DMS153 treated with DMSO at 0.1 percent for 48 hours (cell line): ENCODE data around the gene SPRR2B.
"Not testable (repeated sequence)": the region's sequence is repeated elsewhere in the genome, so short reads cannot be mapped to it uniquely, and the experiment has no call there.

Experiments
- DNase-seq: peaks from one replicate; lab custom pipeline; 2025; ENCODE audit not compliant: unreplicated experiment; lab: John Stamatoyannopoulos, UW

SPRR2B gene

DNA sequence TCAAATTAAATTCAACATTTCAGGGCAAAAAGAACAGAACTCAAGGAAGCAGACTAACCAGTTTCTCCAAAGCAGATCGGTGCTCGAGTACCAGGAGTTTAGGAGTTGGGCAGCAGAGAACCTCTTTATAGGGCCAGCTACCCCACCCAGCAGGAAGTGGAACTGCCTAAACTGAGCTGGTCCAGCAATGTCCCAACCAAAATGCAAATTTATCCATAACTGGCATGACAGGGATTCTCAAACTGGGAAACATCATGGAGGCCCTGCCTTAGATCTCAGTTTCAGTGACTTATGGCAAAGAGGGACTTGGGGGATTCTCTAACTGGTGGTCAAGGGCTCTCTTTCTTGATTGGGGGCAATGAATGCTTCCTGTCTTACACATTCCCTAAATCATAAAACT lies at the start of gene SPRR2B:
SPRR2B (minus strand) TSS at position 101 of the 400 bp plus-strand sequence. CDS start 772 bp downstream, outside the sequence.
- DNase-seq, result no peak

DNA sequence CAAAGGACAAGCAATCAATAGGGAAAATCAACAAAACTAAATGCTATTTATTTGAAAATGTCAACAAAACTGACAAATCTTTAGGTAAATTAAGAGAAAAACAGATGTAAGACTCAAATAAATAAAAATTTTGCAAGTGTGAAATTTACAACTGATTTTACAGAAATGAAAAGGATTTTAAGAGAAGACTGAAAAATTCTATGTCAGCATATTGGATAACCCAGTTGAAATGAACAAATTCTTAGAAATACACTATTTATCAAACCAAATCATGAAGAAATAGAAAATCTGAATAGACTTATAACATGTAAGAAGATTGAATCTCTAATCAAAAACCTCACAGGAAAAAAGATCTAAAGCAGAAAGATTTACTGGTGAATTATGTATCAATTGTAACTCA lies 49.5 kb upstream of the SPRR2B start:
- DNase-seq, result no peak

DNA sequence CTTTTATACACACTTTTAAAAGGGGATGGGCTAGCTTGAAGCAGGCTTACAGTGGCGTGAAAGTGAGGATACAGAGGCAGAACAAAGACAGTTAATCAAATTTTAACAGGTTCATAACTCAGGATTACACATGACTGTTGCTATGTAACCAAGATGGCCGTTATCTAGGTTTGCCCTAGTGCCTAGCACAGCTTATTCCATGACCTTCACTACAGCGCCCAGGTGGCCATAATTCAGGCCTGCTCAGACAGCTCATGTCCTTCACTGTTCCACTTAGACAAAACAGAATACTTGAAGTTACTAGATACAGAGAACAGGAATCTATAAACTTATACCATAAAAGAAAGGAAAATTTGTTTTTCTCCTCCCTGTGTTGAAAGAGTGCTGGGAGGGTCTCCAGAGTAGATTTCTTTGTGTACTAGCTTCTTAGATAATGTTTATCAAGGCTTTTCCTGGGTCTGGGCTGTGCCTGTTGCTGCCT lies 48.1 kb upstream of the SPRR2B start:
- no peak for DNase-seq

DNA sequence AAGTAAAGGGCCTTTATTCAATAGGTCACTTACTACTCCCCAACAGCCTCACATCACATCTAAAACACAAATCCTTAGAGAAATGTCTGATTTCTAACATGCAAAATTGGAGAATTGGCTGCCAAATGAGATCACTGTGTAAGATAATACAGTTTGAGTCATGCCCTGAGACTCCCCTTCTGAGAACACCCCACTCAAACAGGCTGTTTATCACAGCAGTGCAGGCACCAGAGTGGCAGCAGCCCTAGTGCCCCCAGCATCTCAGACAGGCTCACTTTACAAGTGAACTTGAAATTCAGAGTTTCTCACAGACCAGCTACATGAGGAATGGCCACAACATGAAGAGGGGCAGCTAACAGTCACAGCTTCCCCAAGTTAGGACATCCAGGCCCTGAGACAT lies 43.9 kb upstream of the SPRR2B start:
- DNase-seq, result not testable (repeated sequence)

DNA sequence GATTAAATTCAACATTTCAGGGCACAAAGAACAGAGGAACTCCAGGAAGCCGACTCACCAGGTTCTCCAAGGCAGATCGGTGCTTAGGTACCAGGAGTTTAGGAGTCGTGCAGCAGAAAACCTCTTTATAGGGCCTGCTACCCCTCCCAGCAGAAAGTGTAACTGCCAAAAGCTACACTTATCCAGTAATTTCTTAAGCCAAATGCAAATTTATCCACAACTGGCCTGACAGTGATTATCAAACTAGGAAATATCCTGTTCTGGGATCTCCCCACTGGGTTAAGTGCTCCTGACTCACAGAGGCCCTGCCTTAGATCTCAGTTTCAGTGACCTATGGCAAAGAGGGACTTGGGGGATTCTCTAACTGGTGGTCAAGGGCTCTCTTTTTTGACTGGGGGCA lies 42.0 kb upstream of the SPRR2B start, which contains the start of gene SPRR2F:
SPRR2F (minus strand) TSS at position 101 of the 400 bp plus-strand sequence. CDS start 783 bp downstream, outside the sequence.
- no peak for DNase-seq

DNA sequence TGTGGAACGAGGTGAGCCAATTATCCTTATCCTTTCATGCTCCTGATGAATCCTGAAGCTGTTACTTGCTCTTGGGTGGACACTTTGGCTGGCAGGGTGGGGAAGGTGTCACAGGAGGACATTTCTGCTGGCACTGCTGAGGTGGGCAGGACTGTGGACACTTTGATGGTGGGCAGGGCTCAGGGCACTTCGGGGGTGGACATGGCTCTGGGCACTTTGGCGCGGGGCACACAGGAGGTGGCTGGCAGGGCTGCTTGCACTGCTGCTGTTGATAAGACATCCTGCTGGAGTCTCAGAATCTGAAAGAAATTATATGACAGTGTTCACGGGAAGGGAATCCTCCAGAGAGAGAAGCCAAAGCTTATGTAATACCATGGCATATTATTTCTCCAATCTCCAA lies 41.0 kb upstream of the SPRR2B start:
- not testable (repeated sequence) for DNase-seq

DNA sequence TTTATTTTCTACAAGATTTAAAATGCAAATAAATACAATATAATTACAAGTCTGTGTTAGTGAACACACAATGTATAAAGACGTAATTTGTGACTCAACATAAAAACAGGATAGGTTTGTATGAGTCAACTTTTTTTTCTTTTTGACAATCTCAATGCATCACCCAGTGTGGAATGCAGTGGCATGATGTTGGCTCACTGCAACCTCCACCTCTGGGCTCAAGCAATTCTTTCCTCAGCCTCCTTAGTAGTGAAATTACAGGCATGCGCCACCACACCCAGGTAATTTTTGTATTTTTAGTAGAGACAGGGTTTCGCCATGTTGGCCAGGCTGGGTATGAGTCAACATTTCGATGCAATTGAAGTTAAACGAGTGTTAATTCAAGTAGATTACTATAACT lies 28.8 kb upstream of the SPRR2B start:
- DNase-seq, result no peak

DNA sequence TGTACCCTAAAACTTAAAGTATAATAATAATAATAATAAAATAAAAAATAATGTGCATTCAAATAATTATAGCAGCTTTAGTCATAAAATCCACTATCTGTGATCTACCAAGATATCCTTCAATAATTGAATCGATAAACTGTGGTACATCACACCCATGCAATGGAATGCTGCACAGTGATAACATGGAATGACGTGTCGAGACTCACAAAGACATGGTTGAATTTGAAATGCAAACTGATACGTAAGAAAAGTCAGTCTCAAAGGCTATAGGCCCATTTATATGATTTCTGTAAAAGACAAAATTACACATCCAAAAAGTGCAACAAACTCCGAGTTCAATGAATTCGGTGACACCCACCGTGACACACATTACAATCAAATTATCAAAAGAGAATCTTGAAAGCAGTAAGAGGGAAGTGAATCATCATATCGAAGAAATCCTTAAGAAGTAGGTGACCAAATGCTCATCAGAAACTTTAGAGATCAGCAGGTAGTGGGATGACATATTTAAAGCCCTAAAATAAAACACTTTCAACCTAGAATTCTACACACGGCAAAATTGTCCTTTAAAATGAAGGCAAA lies 28.1 kb upstream of the SPRR2B start:
- DNase-seq, result no peak

DNA sequence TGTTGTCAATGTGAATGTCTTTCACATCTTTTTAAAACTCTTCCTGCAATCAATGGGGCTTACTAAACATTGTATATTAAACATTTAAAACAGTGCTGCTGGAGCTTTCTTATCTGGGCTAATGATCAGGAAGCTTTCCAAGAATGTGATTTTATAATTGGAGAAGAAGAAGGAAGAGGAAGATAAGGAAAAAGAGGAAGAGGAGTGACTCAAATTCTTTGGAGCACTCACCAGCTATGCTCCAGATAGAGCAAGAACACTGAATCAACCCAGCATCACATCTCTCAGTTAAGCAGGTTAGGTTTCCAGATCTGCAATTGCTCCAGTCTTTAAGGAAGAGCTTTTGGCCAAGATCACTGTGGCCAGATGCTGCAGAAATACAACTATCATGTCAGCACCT lies 24.4 kb upstream of the SPRR2B start:
- DNase-seq, result no peak

DNA sequence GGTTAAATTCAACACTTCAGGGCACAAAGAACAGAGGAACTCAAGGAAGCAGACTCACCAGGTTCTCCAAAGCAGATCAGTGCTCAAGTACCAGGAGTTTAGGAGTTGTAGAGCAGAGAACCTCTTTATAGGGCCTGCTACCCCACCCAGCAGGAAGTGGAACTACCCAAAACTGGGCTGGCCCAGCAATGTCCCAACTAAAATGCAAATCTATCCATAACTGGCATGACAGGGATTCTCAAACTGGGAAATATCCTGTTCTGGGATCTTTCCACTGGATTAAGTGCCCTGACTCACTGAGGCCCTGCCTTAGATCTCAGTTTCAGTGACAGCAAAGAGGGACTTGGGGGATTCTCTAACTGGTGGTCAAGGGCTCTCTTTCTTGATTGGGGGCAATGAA lies 23.0 kb upstream of the SPRR2B start, which contains the start of gene SPRR2E:
SPRR2E (minus strand) TSS at position 101 of the 400 bp plus-strand sequence. CDS start 775 bp downstream, outside the sequence.
- no peak for DNase-seq

DNA sequence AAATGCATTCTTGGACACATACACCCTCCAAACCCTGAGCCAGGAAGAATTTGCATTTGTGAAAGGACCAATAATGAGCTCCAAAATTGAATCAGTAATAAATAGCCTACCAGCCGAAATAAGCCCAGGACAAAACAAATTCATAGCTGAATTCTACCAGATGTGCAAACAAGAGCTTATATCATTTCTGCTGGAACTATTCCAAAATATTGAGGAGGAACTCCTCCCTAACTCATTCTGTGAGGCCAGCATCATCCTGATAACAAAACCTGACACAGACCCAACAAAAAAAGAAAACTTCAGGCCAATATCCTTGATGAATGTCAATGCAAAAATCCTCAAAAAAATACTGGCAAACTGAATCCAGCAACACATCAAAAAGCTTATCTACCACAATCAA lies 16.2 kb upstream of the SPRR2B start:
- DNase-seq, result no peak

DNA sequence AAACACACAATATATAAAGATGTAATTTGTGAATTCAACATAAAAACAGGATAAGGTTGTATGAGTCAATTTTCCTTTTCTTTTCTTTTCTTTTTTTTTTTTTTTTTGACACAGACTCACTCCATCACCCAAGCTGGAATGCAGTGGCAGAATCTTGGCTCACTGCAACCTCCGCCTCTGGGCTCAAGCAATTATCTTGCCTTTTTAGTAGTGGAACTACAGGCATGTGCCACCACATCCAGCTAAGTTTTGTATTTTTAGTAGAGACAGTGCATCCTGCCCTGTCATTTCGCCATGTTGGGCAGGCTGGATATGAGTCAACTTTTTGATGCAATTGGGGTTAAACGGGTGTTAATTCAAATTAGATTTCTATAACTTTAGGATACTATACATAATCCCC lies 10.3 kb upstream of the SPRR2B start:
- DNase-seq, result no peak

DNA sequence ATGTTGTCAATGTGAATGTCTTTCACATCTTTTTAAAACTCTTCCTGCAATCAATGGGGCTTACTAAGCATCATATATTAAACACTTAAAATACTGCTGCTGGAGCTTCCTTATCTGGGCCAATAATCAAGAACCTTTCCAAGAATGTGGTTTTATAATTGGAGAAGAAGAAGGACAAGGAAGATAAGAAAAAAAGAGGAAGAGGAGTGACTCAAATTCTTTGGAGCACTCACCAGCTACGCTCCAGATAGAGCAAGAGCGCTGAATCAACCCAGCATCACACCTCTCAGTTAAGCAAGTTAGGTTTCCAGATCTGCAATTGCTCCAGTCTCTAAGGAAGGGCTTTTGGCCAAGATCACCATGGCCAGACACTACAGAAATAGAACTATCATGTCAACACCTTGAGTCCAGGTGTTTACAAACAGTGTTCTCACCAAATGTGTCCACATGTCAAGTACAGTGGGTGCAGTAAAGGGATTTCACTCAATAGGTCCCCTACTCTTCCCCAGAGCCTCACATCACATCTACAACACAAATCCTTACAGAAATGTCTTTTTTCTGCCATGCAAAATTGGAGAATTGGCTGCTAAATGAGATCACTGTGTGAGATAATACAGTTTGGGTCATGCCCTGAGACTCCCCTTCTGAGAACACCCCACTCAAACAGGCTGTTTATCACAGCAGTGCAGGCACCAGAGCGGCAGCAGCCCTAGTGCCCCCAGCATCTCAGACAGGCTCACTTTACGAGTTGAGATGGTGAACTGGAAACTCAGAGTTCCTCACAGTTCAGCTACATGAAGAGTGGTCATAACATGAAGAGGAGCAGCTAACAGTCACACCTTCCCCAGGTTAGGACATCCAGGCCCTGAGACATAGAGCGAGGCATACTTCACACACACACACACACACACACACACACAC lies 1.7 kb upstream of the SPRR2B start:
- no peak for DNase-seq

DNA sequence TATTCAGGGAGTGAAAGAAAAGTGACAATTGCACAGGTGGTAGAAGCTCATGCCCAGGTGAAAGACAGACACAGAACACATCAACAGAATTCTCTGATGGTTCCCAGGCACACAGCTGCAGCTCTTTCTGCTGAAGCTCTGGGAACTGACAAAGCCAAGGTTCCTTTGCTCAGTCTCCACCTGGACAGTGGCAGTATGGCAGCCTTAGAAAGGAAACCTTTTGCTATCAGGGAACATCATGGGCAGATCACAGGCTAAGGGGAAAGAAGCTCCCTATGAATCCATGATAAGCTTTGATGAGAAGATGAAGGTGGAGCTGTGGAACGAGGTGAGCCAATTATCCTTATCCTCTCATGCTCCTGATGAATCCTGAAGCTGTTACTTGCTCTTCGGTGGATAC lies 1.2 kb downstream of the SPRR2B start:
- no peak for DNase-seq

DNA sequence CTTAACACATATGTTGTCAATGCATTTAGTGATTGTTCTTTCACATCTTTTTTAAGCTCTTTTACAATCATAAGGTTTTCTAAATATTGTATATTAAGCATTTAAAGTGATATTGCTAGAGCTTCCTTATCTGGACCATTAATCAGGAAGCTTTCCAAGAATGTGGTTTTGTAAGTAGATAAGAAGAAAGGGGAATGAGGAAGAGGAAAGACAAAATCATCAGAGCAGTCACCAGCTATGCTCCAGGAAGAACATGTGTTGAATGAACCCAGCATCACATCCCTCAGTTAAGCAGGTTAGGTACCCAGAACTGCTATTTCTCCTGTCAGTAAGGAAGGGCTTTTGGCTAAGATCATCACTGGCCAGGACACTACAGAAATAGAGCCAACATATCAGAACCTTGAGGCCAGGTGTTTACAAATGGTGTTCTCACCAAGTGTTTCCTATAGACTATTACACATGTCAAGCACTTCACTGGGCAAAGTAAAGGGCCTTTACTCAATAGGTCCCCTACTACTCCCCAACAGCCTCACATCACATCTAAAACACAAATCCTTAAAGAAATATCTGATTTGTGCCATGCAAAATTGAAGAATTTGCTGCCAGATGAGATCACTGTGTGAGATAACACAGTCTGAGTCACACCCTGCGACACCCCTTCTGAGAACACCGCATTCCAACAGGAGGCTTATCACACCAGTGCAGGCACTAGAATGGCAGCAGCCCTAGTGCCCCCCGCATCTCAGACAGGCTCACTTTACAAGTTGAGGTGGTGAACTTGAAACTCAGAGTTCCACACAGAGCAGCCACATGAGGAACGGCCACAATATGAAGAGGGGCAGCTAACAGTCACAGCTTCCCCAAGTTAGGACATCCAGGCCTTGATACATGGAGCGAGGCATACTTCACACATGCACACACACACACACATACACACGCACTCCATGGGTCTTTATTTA lies 12.3 kb downstream of the SPRR2B start:
- no peak for DNase-seq

DNA sequence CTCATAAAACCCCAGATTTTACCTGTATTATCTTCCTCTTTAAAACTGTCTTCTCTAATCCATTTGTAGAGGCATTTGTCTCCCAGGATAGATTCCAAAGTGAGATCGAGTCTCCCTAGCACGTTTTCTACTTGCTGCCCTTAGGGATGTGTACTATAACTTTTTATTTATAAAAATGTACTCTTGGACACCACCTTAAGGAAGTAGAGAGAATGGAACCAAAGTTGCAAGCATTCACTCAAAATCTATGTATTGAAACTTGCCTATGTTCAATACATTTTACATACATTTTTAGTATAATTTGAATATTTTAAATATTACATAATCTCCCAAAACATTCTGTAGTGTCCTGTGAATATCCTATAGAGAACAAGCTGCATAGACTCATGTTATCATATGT lies 13.3 kb downstream of the SPRR2B start:
- DNase-seq, result no peak

DNA sequence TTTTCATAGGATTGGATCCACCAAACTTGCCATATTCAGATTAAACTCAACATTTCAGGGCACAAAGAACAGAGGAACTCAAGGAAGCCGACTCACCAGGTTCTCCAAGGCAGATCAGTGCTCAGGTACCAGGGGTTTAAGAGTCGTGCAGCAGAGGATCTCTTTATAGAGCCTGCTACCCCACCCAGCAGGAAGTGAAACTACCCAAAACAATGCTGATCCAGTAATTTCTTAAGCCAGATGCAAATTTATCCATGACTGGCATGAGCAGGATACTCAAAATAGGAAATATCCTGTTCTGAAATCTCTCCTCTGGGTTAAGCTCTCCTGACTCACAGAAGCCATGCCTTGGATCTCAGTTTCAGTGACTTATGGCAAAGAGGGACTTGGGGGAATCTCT lies 14.0 kb downstream of the SPRR2B start, which contains the start of gene SPRR2A:
SPRR2A (minus strand) TSS at position 138 of the 400 bp plus-strand sequence. CDS start 777 bp downstream, outside the sequence.
- DNase-seq, result no peak

DNA sequence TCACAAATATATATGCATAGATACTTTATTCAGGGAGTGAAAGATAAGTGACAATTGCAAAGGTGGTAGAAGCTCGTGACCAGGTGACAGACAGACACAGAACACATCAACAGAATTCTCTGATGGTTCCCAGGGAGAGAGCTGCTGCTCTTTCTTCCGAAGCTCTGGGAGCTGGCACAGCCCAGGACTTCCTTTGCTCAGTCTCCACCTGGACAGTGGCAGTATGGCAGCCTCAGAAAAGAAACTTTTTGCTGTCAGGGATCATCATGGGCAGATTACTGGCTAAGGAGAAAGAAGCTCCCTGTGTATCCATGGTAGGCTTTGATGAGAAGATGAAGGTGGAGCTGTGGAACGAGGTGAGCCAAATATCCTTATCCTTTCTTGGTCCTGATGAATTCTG lies 15.3 kb downstream of the SPRR2B start:
- DNase-seq, result not testable (repeated sequence)

DNA sequence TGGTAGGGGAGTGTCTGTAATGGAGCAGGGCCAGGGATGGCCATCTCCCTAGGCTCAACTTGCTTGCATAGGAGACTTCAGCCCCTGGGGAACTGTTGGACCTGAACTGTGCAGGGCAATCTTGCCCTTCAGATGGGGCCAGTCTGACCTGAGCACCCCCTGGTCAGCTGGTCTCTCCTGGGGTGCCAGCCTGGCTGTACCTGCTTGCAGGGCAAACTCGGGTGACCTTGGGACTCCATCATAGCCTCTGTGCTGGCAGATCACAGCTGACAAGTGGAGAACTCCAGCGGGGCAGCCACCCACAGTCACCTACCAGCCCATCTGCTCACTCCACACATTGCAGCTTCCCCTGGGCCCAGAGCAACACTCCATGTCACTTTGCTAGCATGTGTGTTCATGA lies 22.2 kb downstream of the SPRR2B start:
- no peak for DNase-seq

DNA sequence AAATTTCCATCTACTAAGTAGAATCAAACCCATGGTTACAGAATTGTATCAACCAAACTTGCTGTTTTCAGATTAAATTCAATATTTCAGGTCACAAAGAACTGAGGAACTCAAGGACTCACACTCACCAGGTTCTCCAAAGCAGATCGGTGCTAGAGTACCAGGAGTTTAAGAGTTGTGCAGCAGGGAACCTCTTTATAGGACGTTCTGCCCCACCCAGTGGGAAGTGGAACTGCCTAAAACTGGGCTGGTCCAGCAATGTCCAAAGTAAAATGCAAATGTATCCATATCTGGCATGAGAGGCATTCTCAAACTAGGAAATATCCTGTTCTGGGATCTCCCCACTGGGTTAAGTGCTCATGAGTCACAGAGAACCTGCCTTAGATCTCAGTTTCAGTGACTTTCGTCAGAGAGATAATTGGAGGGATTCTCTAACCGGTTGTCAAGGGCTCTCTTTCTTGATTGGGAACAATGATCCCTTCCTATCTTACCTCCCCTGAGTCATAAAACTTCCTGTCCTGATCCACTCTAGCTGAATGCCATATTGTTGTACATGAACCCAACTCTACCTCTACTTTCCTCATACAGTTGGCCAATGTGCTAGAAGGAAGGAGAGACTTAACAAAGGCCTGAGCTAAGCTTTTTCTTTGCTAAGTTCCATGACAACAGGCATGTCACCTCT lies 30.3 kb downstream of the SPRR2B start, which contains the start of gene SPRR2D:
SPRR2D (minus strand) TSS at position 171 of the 682 bp plus-strand sequence. CDS start 774 bp downstream, outside the sequence.
- no peak for DNase-seq
